Peyer's patch (tissue), 4 donors: ENCODE measurements around the gene EPHA1.

Source experiments
- POLR2A ChIP-seq, 2 donors: fragments of 450-650 bp; IDR thresholded peaks; one replicate each; pipeline ENCODE4 v1.5.1; 2017; ENCODE audit warnings: antibody characterized with exemption in 2 of 2, mild to moderate bottlenecking in 2 of 2, moderate library complexity in 2 of 2
- TF ChIP-seq, protein P1 (sequence below), 6 experiments: fragments of 450-650 bp in 4 of 6; fragments of 200-600 bp in 2 of 6; sonication (generic) in 1 of 6; IDR thresholded peaks; one replicate each; pipeline ENCODE4 v1.5.1; 2017 to 2019; ENCODE audit warnings: antibody characterized with exemption in 6 of 6, mild to moderate bottlenecking in 3 of 6, moderate library complexity in 1 of 6

DNA sequence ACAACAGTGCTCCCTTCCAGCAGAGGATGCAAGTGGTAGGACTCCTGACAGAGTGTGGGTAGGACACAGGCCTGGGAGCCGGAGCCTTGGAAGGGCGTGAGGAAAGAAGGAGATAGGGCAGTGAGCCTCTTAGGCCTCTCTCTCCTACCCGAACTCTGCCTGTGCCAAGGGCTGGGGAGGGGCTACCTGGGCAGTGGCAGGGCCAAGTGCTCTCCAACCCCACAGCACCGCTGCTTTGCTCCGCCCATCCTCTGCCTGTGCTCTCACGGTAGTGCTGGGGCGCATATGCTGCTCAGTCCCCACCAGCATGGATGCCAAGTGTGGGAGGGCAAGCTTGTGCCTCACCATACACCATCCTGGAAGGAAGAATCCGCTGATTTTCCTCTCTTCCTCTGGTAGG, 53.7 kb downstream of the EPHA1 start:
- TF ChIP-seq, protein P1, sequence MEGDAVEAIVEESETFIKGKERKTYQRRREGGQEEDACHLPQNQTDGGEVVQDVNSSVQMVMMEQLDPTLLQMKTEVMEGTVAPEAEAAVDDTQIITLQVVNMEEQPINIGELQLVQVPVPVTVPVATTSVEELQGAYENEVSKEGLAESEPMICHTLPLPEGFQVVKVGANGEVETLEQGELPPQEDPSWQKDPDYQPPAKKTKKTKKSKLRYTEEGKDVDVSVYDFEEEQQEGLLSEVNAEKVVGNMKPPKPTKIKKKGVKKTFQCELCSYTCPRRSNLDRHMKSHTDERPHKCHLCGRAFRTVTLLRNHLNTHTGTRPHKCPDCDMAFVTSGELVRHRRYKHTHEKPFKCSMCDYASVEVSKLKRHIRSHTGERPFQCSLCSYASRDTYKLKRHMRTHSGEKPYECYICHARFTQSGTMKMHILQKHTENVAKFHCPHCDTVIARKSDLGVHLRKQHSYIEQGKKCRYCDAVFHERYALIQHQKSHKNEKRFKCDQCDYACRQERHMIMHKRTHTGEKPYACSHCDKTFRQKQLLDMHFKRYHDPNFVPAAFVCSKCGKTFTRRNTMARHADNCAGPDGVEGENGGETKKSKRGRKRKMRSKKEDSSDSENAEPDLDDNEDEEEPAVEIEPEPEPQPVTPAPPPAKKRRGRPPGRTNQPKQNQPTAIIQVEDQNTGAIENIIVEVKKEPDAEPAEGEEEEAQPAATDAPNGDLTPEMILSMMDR (IDR thresholded peaks at IDR 0.05): no peak
- TF ChIP-seq POLR2A (IDR thresholded peaks at IDR 0.05): no peak
